Ecto neural progenitor cell (in vitro differentiated cells): Measurements from ENCODE around the gene SDHAF2.
"Not testable (repeated sequence)": the region's sequence is repeated elsewhere in the genome, so short reads cannot be mapped to it uniquely, and the experiment has no call there.

ENCODE experiments used
- DNase-seq: peaks from one replicate; pipeline ENCODE4 v3.0.0-alpha.2; 2018; ENCODE audit warnings: low spot score

Gene SDHAF2

DNA sequence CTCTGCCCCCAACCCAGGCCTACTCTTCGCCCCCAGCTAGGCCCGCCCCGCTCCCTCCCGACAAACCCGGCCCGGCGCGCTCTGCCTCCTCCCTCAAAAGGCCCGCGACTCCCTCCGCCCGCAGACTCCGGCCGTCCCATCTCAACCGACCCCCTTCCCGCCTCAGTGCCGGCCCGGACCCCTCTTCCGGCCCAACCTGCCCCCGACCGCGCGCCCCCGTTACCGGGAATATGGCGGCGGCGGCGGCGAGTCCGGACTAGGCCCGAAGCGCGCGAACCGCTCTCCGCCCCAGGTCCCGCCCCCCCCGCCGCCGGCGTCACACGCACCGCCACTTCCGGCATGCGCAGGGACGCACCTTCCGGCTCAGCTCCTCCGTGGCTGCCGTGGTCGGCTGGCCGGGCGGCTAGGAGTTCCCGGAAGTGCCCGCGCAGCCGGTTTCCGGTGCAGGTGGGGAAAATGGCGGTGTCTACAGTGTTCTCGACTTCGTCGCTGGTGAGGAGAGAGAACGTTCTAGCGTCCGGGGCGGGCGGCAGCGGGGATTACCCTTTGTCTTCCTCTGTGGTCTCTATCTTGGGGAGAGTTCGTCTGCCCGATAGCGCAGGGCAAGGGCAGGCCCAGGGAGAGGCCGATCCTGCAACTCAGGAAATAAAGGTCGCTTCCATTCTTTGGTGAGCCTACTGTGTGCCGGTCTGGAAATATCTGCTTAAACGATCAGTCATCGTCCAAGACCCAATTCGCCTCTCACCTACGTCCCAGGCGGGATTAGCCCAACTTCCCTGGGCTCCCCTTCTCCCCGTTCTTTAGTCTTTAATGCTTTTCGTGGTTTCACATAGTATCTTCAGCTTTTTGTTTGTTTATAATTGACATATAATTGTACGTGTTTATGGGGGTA lies at the start of gene SDHAF2, which contains the start of gene CPSF7:
Gene SDHAF2 (plus strand): TSS at position 434 of the 892 bp plus-strand sequence. CDS start 23 bp downstream, at position 457.
Gene CPSF7 (minus strand): TSS at position 285 of the 892 bp plus-strand sequence. CDS start 740 bp downstream, outside the sequence.
- DNase-seq, result peak; percentile 98

DNA sequence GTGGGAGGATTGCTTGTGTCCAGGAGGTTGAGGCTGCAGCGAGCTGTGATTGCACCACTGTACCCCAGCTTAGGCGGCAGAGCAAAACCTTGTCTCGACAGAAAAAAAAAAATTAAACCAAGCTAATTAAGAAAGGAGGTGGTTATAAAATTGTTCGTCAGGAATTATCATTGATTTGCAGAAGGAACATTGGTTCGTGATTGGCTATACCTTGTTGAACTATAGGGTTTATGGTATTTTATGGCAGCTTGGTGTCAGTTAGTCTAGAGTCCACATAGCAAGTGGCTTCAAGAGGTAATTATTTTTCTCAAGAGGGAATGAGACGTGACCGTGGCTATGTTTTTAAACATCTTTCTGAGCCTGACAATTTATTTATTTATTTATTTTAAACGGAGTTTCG lies 49.0 kb upstream of the SDHAF2 start:
- no peak for DNase-seq

DNA sequence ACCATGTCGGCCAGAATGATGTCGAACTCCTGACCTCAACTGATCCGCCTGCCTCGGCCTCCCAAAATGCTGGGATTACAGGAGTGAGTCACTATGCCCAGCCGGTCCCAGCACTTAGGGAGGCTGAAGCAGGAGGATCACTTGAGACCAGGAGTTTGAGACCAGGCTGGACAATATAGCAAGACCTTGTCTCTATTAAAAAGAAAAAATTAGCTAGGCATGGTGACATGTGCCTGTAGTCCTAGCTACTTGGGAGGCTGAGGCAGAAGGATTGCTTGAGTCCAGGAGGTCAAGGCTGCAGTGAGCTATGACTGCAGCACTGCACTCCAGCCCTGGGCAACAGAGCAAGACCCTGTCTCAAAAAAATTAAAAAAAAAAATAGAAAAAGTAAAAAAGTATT lies 46.1 kb upstream of the SDHAF2 start:
- not testable (repeated sequence) for DNase-seq

DNA sequence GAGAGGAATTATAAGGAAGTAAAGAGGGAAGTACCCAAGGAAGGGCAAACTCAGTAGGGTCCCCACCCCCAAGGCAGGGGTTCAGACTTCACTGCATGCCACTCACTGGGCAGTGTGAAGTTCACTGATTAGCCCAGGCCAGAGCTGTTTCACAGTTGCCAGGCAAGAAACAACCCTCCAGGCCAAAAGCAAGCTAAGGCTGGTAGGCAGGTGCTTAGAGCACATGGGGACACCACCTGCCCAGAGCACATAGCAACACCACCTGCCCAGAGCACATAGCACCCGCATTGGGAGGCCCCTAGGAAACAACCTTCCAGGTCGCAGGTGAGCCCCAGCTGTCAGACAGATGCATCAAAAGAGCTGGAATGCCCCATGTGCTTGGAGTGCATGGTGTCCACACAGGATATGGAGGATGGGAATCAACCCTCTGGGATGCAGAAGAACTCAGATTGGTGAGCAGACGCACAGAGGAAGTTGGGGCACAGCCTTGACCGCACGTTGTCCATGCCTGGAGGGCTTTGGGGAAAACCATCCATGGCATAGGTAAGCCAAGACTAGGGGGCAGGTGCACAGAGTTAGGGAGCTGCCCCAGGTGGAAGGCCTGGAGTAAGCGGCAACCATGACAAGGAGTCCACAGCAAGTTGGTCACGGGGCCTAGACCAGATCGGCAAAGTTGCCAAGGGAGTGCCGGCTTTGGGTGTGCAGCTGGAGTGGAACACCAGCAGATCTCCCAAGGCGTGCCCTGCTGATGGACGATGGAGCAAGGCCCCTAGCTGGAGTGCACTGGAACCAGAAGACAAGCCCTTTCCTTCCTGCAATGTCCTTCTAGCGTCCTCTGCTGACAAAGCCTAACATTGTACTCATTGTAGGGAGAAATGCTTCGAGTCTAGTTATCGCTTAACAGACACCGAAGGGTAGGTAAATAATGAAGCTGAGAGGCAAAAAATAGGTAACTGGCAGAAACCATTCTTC lies 45.4 kb upstream of the SDHAF2 start:
- no peak for DNase-seq

DNA sequence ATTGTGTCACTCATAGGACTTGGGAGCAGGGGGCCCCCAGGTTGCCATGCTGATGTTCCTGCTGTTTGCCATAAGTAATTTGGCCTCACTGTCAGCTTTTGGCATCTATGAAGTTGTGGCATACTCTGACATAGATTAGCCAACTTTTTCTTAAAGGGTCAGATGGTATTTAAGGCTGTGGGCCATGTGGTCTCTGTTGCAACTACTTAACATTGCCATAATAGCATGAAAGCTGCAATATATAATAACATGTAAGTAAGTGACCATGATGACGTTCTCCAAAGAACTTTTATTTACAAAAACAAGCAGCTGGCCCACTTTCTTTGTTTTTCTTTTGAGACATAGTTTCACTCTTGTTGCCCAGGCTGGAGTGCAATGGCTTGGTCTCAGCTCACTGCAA lies 39.8 kb upstream of the SDHAF2 start:
- DNase-seq, result no peak

DNA sequence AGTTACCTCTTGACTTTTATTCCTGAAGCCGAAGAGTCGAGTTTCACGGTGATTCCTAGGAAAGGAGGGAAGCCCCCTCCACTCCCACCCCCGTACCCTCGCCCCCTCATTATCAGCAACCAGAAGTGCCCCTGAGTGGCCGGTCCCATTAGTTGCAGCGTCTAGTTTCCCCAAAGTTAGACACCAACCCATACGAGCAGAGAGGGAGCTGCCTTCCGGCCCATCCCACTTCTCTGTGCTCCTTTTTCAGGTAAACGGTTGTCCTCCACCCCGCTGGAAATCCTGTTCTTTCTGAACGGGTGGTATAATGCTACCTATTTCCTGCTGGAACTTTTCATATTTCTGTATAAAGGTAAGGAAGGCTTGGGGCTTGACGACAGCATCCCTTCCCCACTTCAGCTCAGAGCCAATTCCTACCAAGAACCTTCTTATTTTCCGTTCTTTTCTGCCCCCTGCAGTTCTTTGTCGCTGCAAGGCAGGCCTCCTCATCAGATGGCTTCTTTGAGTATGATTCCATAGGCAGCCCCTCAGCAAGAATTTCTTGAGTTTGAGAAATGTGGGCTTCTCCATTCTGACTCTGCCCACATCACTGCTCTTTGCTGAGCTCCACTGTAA lies 36.8 kb upstream of the SDHAF2 start:
- no peak for DNase-seq

DNA sequence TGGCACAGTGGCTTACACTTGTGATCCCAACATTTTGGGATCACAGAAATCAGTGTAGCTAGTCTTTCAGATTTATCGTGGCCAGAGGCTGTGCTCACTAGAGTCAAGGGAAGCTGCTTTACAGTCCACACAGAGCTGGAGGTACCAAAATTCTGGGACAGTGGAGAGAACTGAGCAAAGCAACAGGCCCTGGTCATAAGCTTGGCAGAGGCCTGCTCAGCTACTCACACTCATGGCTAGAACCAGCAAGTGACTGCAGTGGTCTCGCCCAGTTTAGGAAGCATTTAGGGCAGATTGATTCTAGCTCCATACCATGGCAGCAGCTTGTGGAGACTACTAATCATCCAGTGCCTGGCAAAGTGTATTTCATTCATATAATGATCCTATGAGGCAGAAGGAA lies 28.8 kb upstream of the SDHAF2 start:
- no peak for DNase-seq

DNA sequence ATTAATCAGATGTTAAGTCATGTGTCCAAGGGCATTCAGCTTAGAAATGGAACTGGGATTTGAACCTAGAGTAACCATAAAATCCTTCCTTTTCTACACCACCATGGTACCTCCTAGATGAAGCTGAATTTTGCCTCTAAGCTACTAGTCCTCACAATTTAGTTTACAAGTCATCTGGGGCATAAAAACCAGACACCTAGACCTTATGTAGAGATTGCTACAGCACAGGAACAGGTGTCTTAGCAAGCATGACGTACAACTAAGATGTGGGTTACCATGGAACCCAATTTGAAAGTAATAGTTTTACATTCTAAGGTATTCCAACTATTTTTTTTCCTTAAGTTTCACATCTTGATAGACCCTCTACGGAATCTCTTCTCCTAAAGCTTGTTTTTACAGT lies 28.4 kb upstream of the SDHAF2 start:
- DNase-seq, result no peak

DNA sequence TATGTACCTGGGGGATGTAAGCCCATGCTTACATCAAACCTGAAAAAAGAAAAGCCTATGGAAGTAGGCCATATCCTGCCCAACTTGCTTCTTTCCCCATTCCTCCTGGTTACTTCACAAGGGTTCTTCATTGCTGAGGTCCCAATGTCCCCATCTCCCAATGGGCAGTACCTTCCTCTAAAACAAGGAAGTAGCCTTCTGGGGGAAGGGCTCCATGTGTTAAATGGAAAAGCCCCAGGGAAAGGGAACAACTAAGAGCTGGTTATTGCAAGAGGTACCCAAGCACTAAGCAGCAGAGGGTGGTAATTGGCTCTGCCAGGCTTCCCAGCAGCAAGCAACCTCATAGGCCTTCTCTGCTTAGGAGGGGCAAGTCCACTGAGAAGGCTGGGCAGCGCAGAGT lies 26.3 kb upstream of the SDHAF2 start:
- no peak for DNase-seq

DNA sequence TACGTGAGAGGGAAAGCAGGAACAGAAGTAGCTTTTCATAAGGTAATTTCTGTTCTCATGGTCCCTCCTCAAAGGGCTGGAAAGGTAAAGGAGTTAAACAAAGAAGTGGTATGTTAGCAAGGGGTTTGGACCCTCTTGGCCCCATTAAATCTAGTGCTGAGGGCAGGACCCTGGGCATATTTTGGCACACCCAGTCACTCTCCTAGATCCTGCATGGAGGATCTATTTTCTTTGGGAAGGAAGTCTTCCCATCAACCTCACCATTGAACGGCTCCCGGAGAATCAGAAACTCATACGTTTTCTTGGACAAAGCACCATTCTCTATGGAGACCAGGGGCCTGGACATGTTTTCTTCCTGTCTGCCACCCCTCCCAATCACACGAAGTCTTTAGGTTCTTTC lies 25.8 kb upstream of the SDHAF2 start:
- no peak for DNase-seq

DNA sequence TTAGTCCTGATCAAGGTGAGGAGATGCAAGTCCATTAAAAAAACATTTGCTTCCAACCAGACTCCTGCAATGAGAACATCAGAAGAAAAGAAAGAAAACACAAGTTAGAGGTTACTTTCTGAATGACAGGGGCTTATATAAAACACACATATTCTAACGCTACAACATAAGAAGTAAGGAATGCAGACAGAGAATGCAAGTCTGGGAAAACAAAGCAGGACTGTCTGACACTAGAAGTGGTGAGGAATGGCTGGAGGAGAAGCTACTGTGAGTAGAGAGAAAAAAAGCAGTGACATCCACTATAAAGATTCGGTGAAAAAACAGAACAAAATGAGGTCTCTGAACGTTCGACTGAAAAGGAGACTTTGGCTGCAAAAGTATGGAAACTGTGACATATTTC lies 25.3 kb upstream of the SDHAF2 start:
- DNase-seq, result no peak

DNA sequence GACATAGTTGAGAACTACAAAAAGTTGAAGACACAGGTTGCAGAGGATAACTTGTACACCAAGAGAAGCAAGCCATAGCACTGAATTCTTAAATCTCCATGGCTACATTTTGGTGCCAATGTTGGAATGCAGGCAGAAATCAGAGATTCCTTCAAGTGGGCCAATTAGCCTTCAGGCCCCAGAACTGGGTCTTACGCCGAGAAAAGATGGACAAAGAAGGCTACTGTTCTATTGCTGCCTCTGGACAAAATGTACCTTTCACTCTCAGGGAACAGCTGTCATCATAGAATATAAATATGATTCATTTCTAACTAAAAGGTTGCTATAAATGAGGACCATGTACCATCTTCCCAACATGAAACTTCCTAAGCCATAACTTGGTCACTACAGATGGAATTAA lies 23.9 kb upstream of the SDHAF2 start:
- DNase-seq, result no peak

DNA sequence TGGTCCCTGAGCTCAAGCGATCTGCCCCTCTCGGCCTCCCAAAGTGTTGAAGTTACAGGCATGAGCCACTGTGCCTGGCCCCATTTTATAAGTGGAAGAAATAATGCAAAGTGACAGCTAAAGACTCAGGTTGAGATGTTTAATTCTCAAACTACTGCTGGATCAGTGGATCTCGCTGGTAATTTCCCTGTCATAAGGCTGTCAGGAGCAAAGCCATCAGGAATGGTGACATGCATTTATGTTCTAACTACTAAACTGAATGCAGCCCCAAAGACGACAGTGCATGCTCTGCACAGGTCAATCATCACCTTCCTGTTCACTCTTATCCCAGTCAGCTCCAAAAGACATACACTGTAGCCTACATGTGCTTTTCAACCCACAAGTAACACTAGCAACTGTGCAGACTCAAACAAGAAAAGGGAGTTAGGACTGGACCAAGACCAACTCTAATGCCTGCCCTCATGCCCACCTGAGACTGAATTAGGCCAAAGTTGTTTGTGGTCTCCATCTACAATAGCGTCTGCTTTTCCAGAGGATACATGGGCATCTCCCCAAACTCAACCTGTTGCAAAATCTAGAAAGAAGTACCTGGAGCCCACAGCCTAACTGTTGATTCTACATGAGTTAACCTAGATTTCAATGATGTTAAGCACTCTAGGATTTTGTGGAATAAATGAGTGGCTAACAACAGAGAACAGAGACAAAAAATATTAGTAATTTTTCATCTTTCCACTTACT lies 22.8 kb upstream of the SDHAF2 start:
- DNase-seq, result no peak

DNA sequence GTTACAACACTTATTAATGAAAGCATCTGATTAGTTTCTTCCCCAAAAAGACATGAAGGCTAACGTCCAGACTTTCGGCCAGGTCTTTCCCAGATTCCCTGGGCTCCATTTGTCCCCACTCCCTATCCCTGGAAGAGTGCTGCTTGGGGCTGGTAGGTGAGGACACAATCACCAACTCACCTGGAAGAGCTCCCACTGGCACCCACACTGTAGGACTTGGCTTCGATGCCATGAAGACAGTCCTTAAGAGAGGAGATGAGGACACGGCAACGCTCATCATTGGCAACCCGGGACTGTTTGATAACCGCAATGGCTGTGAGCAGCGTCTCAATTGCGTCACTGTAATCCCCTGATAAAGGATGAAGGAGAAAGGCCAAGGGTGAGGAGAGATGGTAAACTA lies 18.3 kb upstream of the SDHAF2 start:
- no peak for DNase-seq

DNA sequence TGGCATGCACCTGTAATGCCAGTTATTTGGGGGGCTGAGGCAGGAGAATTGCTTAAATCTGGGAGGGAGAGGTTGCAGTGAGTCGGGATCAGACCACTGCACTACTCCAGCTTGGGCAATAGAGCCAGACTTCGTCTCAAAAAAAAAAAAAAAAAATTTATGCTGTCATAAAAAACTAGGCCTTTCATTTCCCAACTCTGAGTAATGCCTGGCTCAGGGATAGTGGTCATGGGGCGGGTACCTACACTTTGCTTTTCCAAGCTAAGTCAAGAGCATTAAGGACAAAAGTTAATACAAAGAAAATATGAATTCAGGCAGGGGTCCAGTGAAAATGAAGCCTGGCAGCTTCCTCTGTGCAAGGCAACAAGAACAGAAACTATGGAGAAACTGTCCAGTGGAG lies 16.4 kb upstream of the SDHAF2 start:
- DNase-seq, result no peak

DNA sequence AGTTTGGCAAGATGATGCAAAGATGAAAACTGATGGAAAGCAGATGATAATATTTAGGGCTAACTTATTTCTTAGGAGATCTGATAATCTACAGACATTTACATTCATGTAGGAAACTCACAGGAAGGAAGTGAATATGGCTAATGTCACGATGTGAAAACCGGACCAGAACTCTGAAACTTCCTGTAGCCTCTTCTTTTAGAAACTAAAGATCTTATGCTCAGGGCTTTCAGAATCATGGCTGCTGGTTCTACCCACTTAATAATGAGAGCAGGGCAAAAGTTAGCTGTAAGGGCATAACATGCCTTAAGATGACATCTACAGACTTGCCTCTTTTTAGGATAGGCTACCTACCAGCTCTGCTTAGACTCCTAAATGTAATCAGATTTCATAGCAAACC lies 15.4 kb upstream of the SDHAF2 start:
- no peak for DNase-seq

DNA sequence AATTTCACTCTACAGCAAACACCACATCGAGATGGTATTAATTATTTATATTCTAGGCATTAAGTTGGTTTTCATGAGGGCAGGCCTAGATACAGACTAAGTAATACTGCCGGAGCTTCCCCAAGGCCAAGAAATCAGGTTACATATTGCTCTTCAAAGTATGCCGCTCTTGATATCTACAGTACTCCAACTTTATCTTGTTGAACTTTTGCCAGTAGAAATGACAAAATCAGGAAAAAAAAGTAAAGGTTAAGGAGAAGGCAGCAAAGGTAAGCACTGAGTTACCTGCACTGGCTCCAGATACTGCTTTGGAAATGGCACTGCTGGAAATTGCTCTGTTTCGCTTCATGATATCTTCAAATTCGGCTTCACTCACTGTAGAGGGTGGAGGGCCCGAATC lies 14.5 kb upstream of the SDHAF2 start:
- DNase-seq, result no peak

DNA sequence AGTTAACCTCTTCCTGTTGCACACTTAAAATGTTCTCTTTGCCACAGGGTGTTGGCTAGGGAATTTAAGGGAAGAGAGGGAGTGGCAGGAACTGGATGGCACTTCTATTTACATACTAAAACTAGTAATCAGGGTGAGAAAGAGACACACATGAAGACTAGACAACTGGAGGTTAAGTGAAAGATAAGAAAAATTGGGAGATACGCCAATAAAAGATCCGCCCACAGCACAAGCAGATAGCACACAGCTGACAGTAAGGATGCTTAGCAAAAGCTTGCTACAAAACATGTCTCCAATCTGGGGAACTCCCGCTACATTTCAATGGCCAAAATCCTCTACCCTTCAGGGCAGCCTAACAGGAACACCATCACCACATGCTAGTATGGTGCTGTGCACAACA lies 13.0 kb upstream of the SDHAF2 start:
- DNase-seq, result no peak

DNA sequence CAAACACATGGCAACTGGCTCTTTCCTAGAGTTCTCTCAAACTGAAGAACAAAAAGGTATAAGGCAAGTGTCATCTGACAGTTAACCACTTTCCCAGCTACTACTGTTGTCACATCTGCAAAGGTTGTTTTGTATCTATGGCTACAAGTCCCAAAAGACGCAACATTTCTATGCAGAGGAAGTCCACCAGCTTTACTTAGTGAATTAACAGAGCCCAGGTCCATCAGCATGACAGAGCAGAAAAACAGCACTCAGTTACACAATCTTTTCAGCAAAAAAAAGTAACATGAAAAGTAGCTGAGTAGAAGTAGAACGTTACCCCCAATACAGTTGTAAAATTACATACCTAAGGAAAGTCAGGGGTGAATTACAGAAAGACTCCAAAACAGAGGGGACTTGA lies 12.3 kb upstream of the SDHAF2 start:
- no peak for DNase-seq

DNA sequence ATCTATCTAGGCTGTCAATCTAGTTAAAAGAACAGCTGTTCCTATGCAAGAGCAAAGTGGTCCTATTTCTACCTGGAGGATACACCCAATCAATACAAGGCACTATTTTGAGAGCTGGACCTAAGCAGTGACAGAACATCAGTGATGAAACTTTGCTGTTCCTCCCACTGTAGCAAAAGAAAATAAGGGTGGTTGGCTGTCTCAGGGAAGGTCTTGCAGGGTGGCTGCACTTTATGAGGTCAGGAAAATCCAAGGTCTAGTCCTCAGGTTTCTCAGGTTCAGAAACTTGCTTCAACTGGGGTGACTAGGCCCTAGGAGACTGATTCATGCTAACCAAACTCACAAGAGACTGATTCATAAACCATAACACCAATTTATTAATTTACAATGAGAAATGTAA lies 11.8 kb upstream of the SDHAF2 start:
- DNase-seq, result no peak

DNA sequence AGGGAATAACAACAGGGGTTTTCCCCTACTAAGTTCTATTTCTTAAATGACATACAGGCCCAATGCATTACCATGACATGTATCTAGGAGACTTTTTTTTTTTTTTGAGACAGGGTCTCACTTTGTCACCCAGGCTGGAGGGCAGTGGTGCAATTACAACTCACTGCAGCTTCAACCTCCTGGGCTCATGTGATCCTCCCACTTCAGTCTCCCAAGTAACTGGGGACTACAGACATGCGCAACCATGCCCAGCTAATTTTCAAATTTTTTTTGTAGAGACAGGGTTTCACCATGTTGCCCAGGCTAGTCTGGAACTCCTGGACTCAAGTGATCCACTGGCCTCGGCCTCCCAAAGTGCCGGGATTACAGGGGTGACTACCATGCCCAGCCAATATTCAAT lies 7.7 kb upstream of the SDHAF2 start:
- no peak for DNase-seq
